C4-2B (cell line): ENCODE measurements around the gene HTT.

ENCODE experiments used
- CTCF ChIP-seq: fragments of 450-650 bp; conservative IDR thresholded peaks from 2 replicates; pipeline ENCODE4 v1.5.1; 2017; ENCODE audit warnings: mild to moderate bottlenecking
- ZFX ChIP-seq: fragments of 450-650 bp; IDR thresholded peaks from 2 replicates; pipeline ENCODE4 v1.6.1; 2017

DNA sequence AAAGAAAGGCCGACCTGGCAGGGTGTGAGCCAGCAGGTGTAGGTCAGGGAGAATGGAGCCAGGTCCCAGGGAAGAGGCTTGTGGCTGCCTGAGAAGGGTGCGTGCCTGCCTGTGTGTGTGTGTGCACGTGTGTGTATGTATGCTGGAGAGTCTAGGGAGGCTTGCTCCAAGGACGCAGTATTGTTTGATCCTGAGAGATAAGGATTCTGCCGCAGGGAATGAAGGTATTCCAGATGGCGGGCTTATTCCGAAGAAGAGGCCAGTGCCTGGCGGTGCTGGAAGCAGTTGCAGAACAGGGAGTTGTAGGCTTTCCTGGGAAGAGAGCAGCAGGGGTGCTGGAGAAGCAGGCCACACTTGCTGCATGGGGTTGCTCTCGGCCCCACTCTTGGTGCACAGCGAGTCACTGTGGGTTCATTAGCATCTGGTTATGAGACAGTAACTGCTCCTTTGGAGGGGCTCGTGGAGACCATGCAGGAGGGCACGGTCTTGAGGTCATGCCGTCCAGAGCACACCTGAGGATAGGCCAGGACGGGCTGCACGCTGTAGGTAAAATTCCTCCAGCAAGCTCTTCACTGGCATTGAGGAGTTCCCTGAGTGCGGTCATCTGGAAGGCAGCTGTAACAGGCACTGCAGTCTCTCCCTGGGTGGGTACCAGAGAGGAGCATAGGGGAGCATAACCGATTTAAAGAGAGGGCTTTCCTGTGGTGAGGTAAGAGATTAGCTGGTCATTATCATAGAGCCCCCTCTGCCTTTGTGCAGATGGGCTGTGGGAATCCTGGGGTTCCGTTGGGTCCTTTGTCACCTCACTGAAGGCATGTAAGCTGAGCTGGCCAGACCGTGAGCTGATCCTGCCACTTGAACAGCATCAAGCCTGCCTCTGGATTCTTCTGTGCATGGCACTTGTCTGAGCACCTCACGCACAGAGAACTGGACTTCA lies 144.6 kb downstream of the HTT start:
- TF ChIP-seq CTCF (no peak), ZFX (no peak)
